Choroid plexus epithelial cell (primary cell): ENCODE data around the gene ATP10B.

Experiments
- DNase-seq: peaks from one replicate; pipeline ENCODE4 v3.0.0-alpha.2; 2010; ENCODE audit warnings: low read depth
- H3K4me3 ChIP-seq: 2 replicates; pipeline ENCODE4 v1.5.1; 2011; ENCODE audit warnings: low read depth, mild to moderate bottlenecking, control low read depth, low read length, moderate library complexity
- CTCF ChIP-seq: conservative IDR thresholded peaks from 2 replicates; pipeline ENCODE4 v1.5.1; 2011; ENCODE audit warnings: low read depth, mild to moderate bottlenecking, control low read depth, inconsistent platforms, low read length, moderate library complexity

The ATP10B gene

GRCh38 chr5:160567031-160567705 lies 284.8 kb downstream of the ATP10B start:
- H3K4me3 ChIP-seq, result no peak overlapping the region
- DNase-seq, result no peak
- no peak for TF ChIP-seq CTCF

GRCh38 chr5:160565376-160565775 lies 286.6 kb downstream of the ATP10B start:
- H3K4me3 ChIP-seq, result no peak overlapping the region
- TF ChIP-seq CTCF, result no peak
- DNase-seq, result no peak

GRCh38 chr5:160556846-160557245 lies 295.2 kb downstream of the ATP10B start:
- DNase-seq, result no peak
- no peak for TF ChIP-seq CTCF
- no peak overlapping the region for H3K4me3 ChIP-seq

- no peak for TF ChIP-seq CTCF
- H3K4me3 ChIP-seq, result no peak overlapping the region
- DNase-seq, result no peak
Measured at GRCh38 chr5:160555971-160556631, 295.9 kb downstream of the ATP10B start.

GRCh38 chr5:160555581-160555970 lies 296.4 kb downstream of the ATP10B start:
- no peak overlapping the region for H3K4me3 ChIP-seq
- no peak for DNase-seq
- TF ChIP-seq CTCF, result no peak

- DNase-seq, result no peak
- TF ChIP-seq CTCF, result no peak
- no peak overlapping the region for H3K4me3 ChIP-seq
Measured at GRCh38 chr5:160550075-160550474, 301.9 kb downstream of the ATP10B start.

- TF ChIP-seq CTCF, result no peak
- DNase-seq, result no peak
- no peak overlapping the region for H3K4me3 ChIP-seq
Measured at GRCh38 chr5:160548949-160549645, 302.9 kb downstream of the ATP10B start.
